ENCODE results near the gene PIPOX.

The PIPOX gene

GRCh38 chr17:29076722-29077121 is 33.8 kb downstream of the PIPOX start:
- WGBS (ENCODE audit: insufficient coverage): 99% methylated on average over 7 of the region's 7 CpGs
- CTCF ChIA-PET: interaction anchor here (1.1 to 1.5 kb wide), 3 partner anchors 38 to 123 kb away, joined by 3 to 4 read pairs (median 3); no protein-coding TSS in a partner anchor

GRCh38 chr17:29077320-29077719 is 34.4 kb downstream of the PIPOX start:
- Histone ChIP-seq H3K27me3 (replicated peaks in 2 of 5; ENCODE audit: control insufficient read depth in 4 of 5, insufficient read depth in 5 of 5, low read length in 4 of 5) (no peaks in the 10 kb centered on the region), H3K36me3 (ENCODE audit: control insufficient read depth in 4 of 4, insufficient read depth in 4 of 4, low read length in 3 of 4) (peaks cover 9 to 87% (median 68%) of the 10 kb centered on the region in 4 experiments), H3K9me3 (ENCODE audit: control extremely low read depth in 1 of 5, control insufficient read depth in 4 of 5, insufficient read depth in 2 of 5, low read depth in 1 of 5, low read length in 4 of 5) (no peaks in the 10 kb centered on the region), H3K4me3 (ENCODE audit: control insufficient read depth in 1 of 7, extremely low read depth in 1 of 7, insufficient read depth in 4 of 7, low read depth in 2 of 7, low read length in 6 of 7) (no peak overlapping the region), H3K4me1 (ENCODE audit: control extremely low read depth in 1 of 4, control insufficient read depth in 4 of 4, insufficient read depth in 4 of 4, low read length in 3 of 4) (no peaks in the 10 kb centered on the region), H3K27ac (ENCODE audit: insufficient read depth in 1 of 2, low read depth in 1 of 2, low read length in 2 of 2, poor library complexity in 1 of 2, severe bottlenecking in 2 of 2) (no peak overlapping the region)
- 88% methylated on average over 2 of the region's 7 CpGs for WGBS (ENCODE audit: insufficient coverage)
- POLR2A ChIA-PET: no interaction called here
- DNase-seq: no peak
- CTCF ChIA-PET: interaction anchor here (1.1 to 3.1 kb wide), 5 partner anchors 14 to 124 kb away, joined by 3 to 13 read pairs (median 4); no protein-coding TSS in a partner anchor

More at GRCh38 chr17:29076722-29077121, 33.8 kb downstream of the PIPOX start:
- no peaks in the 10 kb centered on the region for H3K9me3 ChIP-seq (ENCODE audit: control extremely low read depth in 1 of 5, control insufficient read depth in 4 of 5, insufficient read depth in 2 of 5, low read depth in 1 of 5, low read length in 4 of 5)
- H3K4me3 ChIP-seq (ENCODE audit: control insufficient read depth in 1 of 7, extremely low read depth in 1 of 7, insufficient read depth in 4 of 7, low read depth in 2 of 7, low read length in 6 of 7): no peak overlapping the region
- H3K27me3 ChIP-seq (replicated peaks in 2 of 5; ENCODE audit: control insufficient read depth in 4 of 5, insufficient read depth in 5 of 5, low read length in 4 of 5): no peaks in the 10 kb centered on the region
- no peak overlapping the region for H3K27ac ChIP-seq (ENCODE audit: insufficient read depth in 1 of 2, low read depth in 1 of 2, low read length in 2 of 2, poor library complexity in 1 of 2, severe bottlenecking in 2 of 2)
- POLR2A ChIA-PET: no interaction called here
- peaks cover 9 to 81% (median 62%) of the 10 kb centered on the region in 4 experiments for H3K36me3 ChIP-seq (ENCODE audit: control insufficient read depth in 4 of 4, insufficient read depth in 4 of 4, low read length in 3 of 4)
- no peak for DNase-seq
- H3K4me1 ChIP-seq (ENCODE audit: control extremely low read depth in 1 of 4, control insufficient read depth in 4 of 4, insufficient read depth in 4 of 4, low read length in 3 of 4): no peaks in the 10 kb centered on the region

DNA sequence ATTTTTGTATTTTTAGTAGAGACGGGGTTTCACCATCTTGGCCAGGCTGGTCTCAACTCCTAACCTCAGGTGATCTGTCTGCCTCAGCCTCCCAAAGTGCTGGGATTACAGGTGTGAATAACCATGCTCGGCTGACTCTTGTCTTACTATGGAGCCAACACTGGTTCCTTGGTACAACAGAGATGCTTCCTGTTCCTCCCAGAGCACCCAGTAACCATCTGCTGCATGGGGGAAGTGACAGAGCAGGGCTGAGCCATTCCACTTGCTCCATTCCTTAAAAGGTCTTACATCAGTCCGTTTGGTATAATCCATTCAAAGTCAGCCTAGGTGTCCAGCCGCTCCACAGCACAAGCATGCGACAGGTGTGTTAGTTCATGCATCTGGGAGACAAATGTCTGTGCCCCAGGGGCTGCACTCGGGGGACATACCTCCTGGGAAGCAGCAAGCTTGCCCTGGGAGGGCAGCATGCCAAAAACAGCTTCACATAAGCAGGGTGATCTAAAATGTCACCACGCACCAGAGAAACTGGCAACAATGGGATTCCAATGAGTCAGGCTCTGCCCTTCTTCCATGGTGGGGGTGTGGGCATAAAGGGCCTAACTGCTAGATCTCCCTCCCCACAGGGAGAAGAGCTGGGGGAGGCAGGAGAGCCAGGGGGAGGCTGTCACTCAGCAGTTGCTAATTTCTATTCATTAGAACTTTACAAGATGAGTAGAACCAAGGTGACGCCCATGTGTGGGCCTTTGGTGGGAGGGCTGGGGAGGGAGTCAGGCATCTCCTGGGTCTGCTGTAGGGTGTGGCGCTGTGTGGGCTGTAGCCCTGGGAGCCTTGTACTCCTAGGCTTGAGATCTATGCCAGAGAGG is 35.5 kb downstream of the PIPOX start:
- peaks cover 9 to 97% (median 74%) of the 10 kb centered on the region in 4 experiments for H3K36me3 ChIP-seq (ENCODE audit: control insufficient read depth in 4 of 4, insufficient read depth in 4 of 4, low read length in 3 of 4)
- H3K4me1 ChIP-seq (ENCODE audit: control extremely low read depth in 1 of 4, control insufficient read depth in 4 of 4, insufficient read depth in 4 of 4, low read length in 3 of 4): no peaks in the 10 kb centered on the region
- 92% methylated on average over 9 of the region's 9 CpGs for WGBS (ENCODE audit: insufficient coverage)
- no peak overlapping the region for H3K27ac ChIP-seq (ENCODE audit: insufficient read depth in 1 of 2, low read depth in 1 of 2, low read length in 2 of 2, poor library complexity in 1 of 2, severe bottlenecking in 2 of 2)
- no peaks in the 10 kb centered on the region for H3K27me3 ChIP-seq (replicated peaks in 2 of 5; ENCODE audit: control insufficient read depth in 4 of 5, insufficient read depth in 5 of 5, low read length in 4 of 5)
- no peak overlapping the region for H3K4me3 ChIP-seq (ENCODE audit: control insufficient read depth in 1 of 7, extremely low read depth in 1 of 7, insufficient read depth in 4 of 7, low read depth in 2 of 7, low read length in 6 of 7)
- H3K9me3 ChIP-seq (ENCODE audit: control extremely low read depth in 1 of 5, control insufficient read depth in 4 of 5, insufficient read depth in 2 of 5, low read depth in 1 of 5, low read length in 4 of 5): no peaks in the 10 kb centered on the region
- POLR2A ChIA-PET: interaction anchor here (1.7 kb wide), 1 partner anchor 8 kb away, joined by 5 read pairs; no protein-coding TSS in a partner anchor
- CTCF ChIA-PET: interaction anchor here (0.9 to 3.1 kb wide), 6 partner anchors 12 to 113 kb away, joined by 3 to 13 read pairs (median 4); no protein-coding TSS in a partner anchor
- DNase-seq: no peak

DNA sequence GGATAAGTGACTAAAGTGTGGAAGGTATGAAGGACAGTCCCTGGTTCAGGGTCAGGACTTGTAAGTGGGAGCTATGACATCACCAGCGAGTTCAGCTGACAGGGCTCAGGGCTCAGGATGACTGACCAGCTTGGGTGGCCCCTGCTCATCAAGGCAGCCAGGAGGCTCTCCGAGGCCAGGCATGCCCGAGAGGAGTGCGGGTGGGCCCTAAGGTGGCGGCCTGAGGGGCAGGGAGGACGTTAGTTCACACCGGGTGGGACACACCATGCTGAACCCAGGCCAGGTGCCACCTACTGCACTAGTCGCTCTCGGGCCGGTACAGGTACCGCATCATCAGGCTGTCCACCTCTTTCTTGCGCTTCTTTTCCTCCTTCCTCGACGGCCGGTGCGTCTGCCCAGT is 36.5 kb downstream of the PIPOX start:
- ChIA-PET CTCF (interaction anchor here (0.9 to 3.1 kb wide), 7 partner anchors 11 to 114 kb away, joined by 3 to 13 read pairs (median 4); no protein-coding TSS in a partner anchor), POLR2A (interaction anchor here (0.7 to 1.7 kb wide), 2 partner anchors 9 to 13 kb away, joined by 3 to 5 read pairs; no protein-coding TSS in a partner anchor)
- no peak overlapping the region for H3K4me3 ChIP-seq (ENCODE audit: control insufficient read depth in 1 of 7, extremely low read depth in 1 of 7, insufficient read depth in 4 of 7, low read depth in 2 of 7, low read length in 6 of 7)
- H3K4me1 ChIP-seq (ENCODE audit: control extremely low read depth in 1 of 4, control insufficient read depth in 4 of 4, insufficient read depth in 4 of 4, low read length in 3 of 4): no peaks in the 10 kb centered on the region
- no peaks in the 10 kb centered on the region for H3K27me3 ChIP-seq (replicated peaks in 2 of 5; ENCODE audit: control insufficient read depth in 4 of 5, insufficient read depth in 5 of 5, low read length in 4 of 5)
- H3K9me3 ChIP-seq (ENCODE audit: control extremely low read depth in 1 of 5, control insufficient read depth in 4 of 5, insufficient read depth in 2 of 5, low read depth in 1 of 5, low read length in 4 of 5): no peaks in the 10 kb centered on the region
- H3K27ac ChIP-seq (ENCODE audit: insufficient read depth in 1 of 2, low read depth in 1 of 2, low read length in 2 of 2, poor library complexity in 1 of 2, severe bottlenecking in 2 of 2): no peak overlapping the region
- no peak for DNase-seq
- peaks cover 13 to 97% (median 78%) of the 10 kb centered on the region in 4 experiments for H3K36me3 ChIP-seq (ENCODE audit: control insufficient read depth in 4 of 4, insufficient read depth in 4 of 4, low read length in 3 of 4)
- WGBS (ENCODE audit: insufficient coverage): 96% methylated on average over 15 of the region's 16 CpGs

GRCh38 chr17:29079887-29080286 is 36.9 kb downstream of the PIPOX start:
- WGBS (ENCODE audit: insufficient coverage): 95% methylated on average over 33 of the region's 33 CpGs

DNA sequence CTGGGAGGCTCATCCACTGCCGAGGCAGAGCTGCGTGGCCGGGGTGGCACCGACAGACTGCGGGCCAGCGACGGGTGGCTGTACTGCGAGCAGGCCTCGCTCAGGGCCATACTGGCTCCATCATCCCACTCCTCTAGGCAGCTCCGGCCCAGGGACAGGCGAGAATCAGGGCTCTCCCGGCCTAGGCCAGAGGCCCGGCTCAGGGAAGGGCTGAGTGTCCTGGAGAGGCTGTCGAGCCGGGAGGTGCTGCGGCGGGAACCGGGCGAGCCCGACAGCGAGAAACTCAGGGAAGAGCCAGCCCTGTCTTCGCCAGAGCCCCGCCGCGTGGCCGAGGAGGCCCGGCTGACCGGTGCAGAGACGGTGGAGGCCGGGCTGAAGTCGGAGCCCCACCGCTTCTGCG is 37.4 kb downstream of the PIPOX start:
- no peak overlapping the region for H3K4me3 ChIP-seq (ENCODE audit: control insufficient read depth in 1 of 7, extremely low read depth in 1 of 7, insufficient read depth in 4 of 7, low read depth in 2 of 7, low read length in 6 of 7)
- no peaks in the 10 kb centered on the region for H3K4me1 ChIP-seq (ENCODE audit: control extremely low read depth in 1 of 4, control insufficient read depth in 4 of 4, insufficient read depth in 4 of 4, low read length in 3 of 4)
- WGBS (ENCODE audit: insufficient coverage): 97% methylated on average over 19 of the region's 33 CpGs
- no peaks in the 10 kb centered on the region for H3K27me3 ChIP-seq (replicated peaks in 2 of 5; ENCODE audit: control insufficient read depth in 4 of 5, insufficient read depth in 5 of 5, low read length in 4 of 5)
- no peak overlapping the region for H3K27ac ChIP-seq (ENCODE audit: insufficient read depth in 1 of 2, low read depth in 1 of 2, low read length in 2 of 2, poor library complexity in 1 of 2, severe bottlenecking in 2 of 2)
- no peaks in the 10 kb centered on the region for H3K9me3 ChIP-seq (ENCODE audit: control extremely low read depth in 1 of 5, control insufficient read depth in 4 of 5, insufficient read depth in 2 of 5, low read depth in 1 of 5, low read length in 4 of 5)
- POLR2A ChIA-PET: interaction anchor here (0.5 to 0.6 kb wide), 2 partner anchors 8 to 29 kb away, joined by 3 to 4 read pairs; no protein-coding TSS in a partner anchor
- peaks cover 15 to 99% (median 83%) of the 10 kb centered on the region in 4 experiments for H3K36me3 ChIP-seq (ENCODE audit: control insufficient read depth in 4 of 4, insufficient read depth in 4 of 4, low read length in 3 of 4)
- no peak for DNase-seq
- CTCF ChIA-PET: interaction anchor here (0.6 to 3.1 kb wide), 4 partner anchors 34 to 203 kb away, joined by 3 to 13 read pairs (median 4); no protein-coding TSS in a partner anchor

More at GRCh38 chr17:29079887-29080286, 36.9 kb downstream of the PIPOX start:
- ChIA-PET CTCF (interaction anchor here (0.6 to 3.1 kb wide), 7 partner anchors 12 to 203 kb away, joined by 3 to 13 read pairs (median 4); no protein-coding TSS in a partner anchor), POLR2A (interaction anchor here (0.6 to 1.7 kb wide), 2 partner anchors 9 to 10 kb away, joined by 4 to 5 read pairs; no protein-coding TSS in a partner anchor)
- Histone ChIP-seq H3K4me3 (ENCODE audit: control insufficient read depth in 1 of 7, extremely low read depth in 1 of 7, insufficient read depth in 4 of 7, low read depth in 2 of 7, low read length in 6 of 7) (no peak overlapping the region), H3K9me3 (ENCODE audit: control extremely low read depth in 1 of 5, control insufficient read depth in 4 of 5, insufficient read depth in 2 of 5, low read depth in 1 of 5, low read length in 4 of 5) (no peaks in the 10 kb centered on the region), H3K27ac (ENCODE audit: insufficient read depth in 1 of 2, low read depth in 1 of 2, low read length in 2 of 2, poor library complexity in 1 of 2, severe bottlenecking in 2 of 2) (no peak overlapping the region), H3K36me3 (ENCODE audit: control insufficient read depth in 4 of 4, insufficient read depth in 4 of 4, low read length in 3 of 4) (peaks cover 15 to 98% (median 81%) of the 10 kb centered on the region in 4 experiments), H3K4me1 (ENCODE audit: control extremely low read depth in 1 of 4, control insufficient read depth in 4 of 4, insufficient read depth in 4 of 4, low read length in 3 of 4) (no peaks in the 10 kb centered on the region), H3K27me3 (replicated peaks in 2 of 5; ENCODE audit: control insufficient read depth in 4 of 5, insufficient read depth in 5 of 5, low read length in 4 of 5) (no peaks in the 10 kb centered on the region)
- no peak for DNase-seq

All from common myeloid progenitor, CD34-positive (primary cell).